Stimulated activated CD8-positive, alpha-beta memory T cell treated with anti-CD3 and anti-CD28 coated beads, Interleukin-4, amount 100 ng/mL, for 1 hour (primary cell): ENCODE measurements around the gene IQCH.

Experiments used
- DNase-seq, 2 donors: peaks; one replicate each; pipeline ENCODE4 v3.0.0-alpha.2; 2020; ENCODE audit warnings: low read depth in 2 of 2, low spot score in 1 of 2

Gene IQCH

DNA sequence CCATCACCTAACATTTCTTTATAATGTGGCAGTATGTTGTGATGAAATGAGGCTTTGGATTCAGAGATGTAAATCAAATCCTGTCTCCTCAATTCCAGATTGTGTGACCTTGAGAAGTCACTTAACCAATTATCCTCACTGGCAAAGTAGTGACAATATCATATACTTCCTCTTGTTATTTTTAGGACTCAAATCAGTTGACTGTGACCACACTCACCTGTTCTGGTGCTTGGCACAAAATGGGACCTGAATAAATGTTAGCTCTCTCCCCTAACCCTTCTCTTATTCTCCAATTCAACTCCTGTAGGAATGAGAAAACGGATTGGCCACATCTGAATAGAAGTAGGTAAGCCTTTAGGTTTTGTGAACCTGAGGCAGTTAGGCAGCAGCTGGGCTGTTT lies 42.1 kb downstream of the IQCH start:
- no peak for DNase-seq

DNA sequence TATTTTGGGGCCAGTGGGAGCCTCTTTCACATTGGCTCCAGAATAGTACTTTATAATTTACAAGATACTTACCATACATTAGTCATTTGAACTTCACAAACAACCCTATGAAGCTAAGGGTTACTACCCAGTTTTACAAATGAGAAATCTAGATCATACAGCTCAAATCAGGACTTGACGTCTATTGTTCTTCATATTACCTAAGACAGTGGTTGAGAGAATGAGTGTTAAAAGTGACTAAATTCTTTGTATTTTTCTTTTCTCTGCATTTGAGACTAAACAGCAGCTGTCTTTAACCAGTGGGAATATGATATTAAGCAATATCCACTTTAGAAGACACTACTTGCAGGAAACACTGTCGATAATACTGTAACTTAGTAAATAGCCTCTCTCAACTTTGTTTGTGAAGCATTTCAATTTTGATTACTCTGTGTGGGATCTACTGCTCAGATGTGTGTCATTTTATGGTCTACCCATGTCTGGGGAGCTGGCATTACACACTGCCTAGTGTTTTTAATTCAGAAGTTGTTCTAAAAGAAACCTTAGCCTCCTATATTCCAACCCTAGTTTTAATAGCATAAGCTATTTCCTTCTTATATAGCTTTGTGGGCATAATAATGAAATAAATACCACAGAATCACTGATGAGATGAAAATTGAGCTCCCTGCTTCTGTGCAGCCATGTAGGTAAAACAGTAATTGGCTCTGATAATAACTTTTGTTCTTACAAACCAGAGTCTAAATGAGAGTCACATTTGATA lies 45.9 kb downstream of the IQCH start:
- no peak for DNase-seq

DNA sequence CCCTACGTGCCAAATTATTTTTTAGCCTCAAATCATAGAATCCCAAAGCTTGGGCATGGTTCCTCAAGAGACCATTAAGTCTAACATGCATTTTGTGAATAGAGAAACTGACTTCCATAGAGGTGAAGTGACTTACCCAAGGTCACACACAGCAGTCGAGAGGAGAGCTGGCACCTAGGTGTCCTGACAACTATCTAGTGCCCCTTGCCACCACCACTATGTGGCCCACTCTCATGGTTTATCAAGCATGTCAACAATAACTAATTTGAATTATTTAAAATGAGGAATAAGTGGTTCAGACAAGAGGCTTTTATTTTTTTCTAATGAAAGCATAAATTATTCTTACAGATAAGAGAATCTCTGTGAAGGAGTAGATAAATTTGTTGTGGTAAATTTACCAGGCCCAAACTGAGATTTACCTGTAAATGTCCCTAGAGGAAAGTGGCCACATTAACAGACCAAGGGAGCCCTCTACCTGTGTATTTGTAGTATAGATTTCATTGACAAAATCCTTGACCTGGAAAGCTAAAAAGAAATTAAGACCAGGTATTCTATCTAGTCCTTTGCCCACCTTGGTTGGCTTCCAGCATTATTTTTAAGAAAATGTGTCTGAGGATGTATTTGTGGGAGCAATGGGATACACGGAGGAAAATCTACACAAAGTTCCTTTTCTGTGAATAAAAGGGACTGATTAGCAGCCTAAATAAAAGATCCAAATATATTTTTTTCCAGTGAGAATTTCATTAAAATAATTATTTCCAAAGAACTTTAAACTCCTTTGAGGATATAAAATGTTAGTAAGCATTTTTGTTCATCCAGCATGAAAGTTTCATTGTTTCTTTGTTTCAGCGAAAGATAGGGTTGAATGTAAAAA lies 49.1 kb downstream of the IQCH start:
- no peak for DNase-seq

DNA sequence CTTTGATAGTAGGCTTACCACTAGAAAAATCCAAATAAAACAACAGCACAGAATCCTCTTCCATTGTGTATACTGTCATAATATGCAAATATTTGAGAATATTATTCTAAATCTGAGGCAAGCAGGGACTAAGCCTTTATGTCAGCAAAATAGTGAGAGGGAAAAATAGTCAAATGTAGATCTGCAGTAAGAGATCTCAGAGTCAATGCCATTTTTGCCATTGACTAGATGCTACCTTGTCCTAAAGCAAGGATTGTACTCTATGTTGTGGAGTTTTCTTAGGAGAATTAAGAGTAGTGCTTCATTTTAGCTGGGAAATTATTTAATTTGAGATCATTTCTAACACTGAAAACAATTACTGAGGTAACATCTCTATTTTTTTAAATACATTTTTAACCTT lies 50.2 kb downstream of the IQCH start:
- no peak for DNase-seq

GRCh38 chr15:67305506-67305905 lies 50.9 kb downstream of the IQCH start:
- DNase-seq = no peak

GRCh38 chr15:67307156-67307555 lies 52.6 kb downstream of the IQCH start:
- DNase-seq = no peak

DNA sequence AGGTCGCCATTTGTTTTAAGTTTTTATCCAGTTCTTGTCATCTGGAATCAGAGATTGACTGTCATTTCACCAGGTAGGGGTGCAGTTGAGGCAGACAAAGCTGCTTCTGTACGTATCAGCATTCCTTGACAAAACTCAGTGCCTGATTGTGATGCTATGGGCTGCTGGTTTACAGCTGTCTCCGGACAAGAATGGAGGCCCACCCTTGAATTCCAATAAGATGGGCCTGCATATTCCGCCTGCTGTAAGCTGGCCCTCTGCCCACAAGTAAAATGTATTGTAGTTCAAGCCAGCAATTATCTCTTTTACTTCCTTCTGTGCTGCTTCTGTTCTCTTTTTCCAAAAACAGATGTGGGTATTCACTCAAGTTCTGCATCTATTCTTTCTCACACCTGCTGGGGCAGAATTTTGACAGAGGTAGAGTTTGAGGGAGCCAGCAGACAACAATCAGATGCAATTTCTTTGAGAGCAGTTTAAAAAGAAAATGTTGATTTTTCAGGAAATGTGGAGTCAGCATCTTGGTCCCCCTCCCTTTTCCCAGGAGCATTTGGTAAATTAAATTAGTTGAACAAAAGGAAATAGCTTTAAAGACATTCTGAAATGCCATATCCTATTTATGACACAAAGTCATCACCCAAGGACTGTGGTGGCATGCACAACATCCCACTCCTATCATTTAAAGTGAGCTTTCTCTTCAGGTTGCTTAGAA lies 53.5 kb downstream of the IQCH start:
- no peak for DNase-seq

DNA sequence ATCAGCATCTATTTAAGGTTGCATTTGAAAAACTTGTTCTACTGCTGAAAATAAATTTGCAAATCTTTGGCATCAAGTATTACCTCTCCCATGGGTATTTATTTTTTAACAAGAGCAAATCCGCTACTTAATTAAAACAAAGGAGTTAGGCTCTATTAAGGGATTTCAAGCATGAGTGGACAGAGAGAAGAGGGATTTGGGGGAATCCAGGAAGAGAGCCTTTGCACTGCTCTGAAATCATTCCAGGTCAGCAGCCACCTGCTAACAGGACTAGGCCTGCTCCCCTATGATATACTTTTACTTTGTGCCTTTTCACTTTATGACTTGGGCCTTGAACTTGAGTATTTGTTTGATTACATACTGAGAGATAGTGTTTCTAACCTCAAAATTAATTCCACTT lies 57.1 kb downstream of the IQCH start:
- DNase-seq = no peak

DNA sequence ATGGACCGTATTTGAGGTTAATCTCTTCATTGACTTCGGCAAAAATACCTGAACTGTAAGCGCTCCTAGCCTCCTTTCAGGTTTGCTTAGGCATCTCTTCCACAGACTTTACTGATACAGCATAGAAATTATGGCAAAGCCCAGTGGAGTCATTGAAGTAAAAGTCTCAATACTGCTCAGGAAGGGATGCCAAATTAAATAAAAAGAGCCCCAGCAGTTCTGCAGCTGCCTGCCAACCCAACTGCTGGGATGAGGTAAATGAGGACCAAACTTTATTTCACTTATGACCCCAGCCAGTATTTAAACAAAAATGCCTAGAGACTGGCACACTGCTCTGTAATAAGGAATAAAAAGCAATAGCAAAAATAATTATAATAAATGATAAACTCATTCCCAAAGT lies 65.4 kb downstream of the IQCH start:
- DNase-seq = no peak

DNA sequence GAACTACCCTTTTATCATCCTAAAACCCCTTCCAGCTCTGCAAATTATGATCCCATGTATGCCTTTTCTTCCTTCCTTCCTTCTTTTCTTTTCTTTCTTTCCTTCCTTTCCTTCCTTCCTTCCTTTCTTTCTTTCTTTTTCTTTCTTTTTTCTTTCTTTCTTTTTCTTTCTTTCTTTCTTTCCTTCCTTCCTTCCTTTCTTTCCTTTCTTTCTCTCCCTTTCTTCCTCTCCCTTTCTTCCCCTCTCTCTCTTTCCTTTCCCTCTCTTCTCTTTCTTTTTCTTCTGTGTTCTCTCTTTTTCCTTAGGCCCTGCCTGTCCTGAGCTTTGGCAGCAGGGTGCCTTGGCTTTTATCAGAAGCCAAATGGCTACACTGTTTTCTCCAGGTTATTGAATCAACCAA lies 66.8 kb downstream of the IQCH start:
- no peak for DNase-seq

DNA sequence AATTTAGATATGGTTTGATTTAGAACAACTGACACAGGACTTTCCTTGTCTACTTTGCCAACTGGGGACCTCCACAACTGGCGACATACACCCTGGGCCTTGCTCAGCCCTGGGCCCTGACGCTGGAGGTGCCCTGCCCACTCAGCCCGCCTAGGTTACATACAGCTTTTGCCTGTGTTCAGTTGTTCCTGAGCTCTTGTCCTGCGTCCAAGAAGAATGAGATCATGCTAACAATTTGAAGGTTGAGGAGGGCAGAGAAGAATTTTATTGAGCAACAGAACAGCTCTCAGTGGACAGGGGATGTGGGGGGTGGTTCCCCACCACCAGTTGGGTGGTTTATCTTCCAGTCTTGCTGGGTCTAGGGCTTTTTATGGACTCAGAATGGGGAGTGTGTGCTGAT lies 67.9 kb downstream of the IQCH start:
- no peak for DNase-seq

DNA sequence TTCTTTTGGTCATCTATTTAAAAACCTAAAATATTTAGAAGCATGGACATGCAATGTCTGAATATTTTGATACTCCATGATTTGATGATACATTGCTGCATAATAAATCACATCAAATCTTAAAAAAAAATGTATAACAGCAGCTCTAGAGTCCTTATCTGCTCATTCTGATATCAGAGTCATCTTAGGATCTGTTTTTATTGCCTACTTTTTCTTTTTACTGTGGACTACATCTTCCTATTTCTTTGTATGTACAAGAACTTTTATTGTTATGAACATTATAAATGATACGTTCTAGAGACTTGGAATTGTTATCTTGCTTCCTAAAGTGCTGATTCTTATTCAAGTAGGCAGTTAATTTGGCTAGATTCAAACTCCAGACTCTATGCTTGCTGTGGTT lies 72.7 kb downstream of the IQCH start:
- DNase-seq = no peak

GRCh38 chr15:67327737-67328136 lies 73.2 kb downstream of the IQCH start:
- DNase-seq = no peak

GRCh38 chr15:67329984-67330733 lies 75.6 kb downstream of the IQCH start:
- no peak for DNase-seq

- DNase-seq = no peak
Observed at GRCh38 chr15:67331676-67332075, 77.1 kb downstream of the IQCH start.

DNA sequence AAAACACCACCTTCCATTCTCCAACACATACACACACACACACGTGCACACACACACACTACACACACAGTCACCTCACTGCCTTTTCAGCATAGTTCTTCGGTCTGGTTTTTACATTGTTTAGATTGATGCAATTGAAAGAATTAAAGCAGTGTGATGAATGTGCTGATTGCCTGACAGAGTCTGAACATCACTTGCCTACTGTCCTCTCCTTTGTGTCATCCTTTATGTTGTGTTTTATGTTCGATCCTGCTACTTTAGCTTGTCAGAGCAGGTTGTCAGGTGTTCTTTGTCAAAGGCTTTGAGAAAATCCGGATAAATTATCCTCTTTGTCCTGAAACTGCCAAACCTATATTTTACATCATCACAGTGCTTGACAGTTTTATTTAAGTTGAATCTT lies 80.4 kb downstream of the IQCH start:
- DNase-seq = no peak

DNA sequence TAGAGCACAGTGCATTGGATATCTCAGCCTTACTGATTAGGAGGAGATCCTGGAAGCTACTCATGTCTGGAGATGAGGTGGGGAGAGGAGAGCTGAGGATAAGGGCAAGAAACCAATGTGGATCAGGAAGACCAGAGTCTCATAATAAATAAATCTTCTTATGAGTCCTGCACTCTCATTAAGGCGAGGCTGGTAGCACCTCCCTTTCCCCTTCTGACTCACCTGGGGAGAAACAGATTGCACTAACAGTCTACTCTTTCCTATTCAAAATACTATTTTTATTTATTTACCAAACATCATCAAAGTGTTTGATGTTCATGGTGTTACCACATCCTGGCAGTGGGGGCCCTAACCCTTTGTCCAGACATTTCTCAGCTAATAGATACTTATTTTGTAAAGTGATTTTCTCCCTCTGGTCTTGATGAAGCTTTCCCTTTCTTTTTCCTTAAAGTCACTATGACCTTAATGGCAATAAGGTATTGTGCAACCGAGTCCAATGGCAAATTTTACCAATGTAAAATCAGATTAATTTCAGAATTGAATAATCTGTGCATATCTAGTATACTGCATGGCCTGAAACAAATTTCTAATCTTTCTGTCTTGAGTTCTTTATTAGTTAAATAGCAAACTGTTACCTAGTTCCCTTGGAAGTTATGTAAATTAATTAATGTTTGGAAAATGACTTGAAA lies 81.1 kb downstream of the IQCH start:
- no peak for DNase-seq

- no peak for DNase-seq
Observed at GRCh38 chr15:67340630-67341029, 86.0 kb downstream of the IQCH start.

DNA sequence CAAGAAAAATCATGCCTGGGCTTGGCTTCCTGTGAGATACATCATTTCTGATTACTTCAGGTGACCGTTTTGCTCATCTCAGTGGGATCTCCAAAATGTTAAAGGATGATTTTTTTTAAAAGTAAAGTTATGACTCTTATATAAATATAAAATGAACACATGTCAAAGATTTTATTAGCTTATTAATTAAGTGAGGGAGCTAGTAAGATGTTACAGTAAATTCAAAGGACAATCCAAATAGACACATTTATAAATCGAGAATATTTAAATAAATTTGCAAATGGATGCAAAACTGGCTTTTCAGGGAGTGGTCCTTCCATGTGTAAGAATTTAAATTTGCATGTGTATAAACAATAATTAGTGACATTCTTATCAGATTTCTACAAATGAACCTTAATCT lies 87.0 kb downstream of the IQCH start:
- no peak for DNase-seq

DNA sequence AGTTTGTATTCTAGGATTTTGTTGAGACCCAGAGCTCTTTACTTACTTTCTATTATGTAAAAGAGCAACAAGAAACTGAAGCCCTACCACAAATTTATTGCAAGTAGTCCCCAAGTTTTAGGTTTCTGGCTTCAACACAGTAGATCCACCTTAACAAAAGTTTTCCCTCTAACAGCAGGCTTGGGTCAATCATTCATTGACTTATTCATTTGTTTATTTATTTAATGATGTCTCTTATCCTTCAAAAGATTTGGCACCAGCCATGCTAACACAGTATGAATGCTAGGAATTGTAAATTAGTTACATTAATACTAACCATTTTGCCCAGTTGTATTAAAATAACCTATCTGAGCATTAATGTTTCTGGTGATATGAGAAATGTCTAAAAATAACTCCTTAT lies 88.6 kb downstream of the IQCH start:
- DNase-seq = no peak

DNA sequence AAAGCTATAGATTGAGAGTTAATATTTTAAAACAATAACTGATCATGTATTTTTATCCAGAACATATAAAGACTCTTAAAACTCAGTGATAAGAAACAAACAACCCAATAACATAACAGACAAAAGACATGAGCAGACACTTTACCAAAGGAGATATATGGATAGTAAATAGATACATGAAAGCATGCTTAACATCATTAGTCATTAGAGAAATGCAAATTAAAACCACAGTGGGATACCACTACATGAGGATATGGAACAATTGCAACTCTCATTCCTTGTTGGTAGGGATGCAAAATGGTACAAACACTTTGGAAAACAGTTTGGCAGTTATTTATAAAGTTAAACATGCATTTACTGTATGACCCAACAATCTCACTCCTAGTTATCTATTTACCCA lies 95.0 kb downstream of the IQCH start:
- no peak for DNase-seq
